ENCODE measurements around the gene ZNF469. TPM values are rescaled to one million over a fixed set of nuclear protein-coding genes. Genes with fewer than 3 reads are reported as not detected.

Gene ZNF469
- total RNA-seq, 1 donor from 2014 or later: 1.5 TPM

DNA sequence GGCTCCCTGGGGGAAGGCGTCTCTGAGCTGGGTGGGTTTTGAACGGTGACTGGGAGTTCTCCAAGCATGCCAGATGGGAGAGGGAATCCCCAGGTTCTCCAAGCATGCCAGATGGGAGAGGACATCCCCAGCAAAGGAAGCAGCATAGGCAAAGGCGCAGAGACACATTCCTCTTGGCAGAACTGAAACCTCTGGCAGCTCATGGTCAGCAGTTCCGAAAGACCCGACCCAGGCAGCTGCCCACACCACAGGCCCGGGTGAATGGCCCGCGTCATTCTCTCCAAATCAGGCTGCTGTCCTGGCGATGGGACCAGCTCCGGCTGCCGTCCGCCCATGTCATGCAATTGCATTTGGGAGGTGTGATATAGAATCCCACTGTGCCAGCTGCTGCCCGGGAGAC is 8.0 kb downstream of the ZNF469 start:
- no peak for DNase-seq (ENCODE audit: low read depth)

DNA sequence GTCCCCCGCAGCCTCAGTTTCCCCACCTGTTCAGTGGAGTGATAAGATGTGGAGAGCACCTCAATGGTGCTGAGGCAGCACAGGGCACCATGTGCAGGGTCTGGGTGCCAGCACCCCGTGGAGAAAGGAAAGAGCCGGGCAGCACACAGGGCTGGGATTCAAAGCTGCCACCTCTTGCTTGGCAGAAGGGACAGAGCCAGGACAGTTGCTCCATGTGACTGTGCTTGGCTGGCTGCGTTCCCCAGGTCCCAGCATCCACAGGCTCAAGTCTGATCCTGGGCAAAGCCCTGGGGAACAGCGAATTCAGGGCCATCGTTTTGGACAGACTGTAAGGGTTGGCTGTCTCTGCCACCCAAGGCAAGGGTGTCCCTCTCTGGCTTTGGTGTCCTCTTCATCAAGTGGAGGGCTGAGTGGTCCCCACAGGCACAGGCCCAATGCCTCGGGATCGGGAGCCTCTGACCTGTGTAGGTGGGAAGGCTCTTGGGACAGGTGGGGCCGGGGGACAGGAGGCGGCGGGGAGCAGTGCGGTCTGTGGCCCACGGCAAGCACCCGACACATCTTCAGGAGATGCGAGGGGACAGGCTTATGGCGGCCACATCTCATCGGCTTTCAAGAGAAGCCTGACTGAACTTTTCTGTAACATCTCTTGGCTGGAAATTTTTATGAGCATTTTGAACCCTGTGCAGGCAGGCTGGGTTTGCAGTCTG is 8.5 kb downstream of the ZNF469 start:
- no peak for DNase-seq (ENCODE audit: low read depth)

DNA sequence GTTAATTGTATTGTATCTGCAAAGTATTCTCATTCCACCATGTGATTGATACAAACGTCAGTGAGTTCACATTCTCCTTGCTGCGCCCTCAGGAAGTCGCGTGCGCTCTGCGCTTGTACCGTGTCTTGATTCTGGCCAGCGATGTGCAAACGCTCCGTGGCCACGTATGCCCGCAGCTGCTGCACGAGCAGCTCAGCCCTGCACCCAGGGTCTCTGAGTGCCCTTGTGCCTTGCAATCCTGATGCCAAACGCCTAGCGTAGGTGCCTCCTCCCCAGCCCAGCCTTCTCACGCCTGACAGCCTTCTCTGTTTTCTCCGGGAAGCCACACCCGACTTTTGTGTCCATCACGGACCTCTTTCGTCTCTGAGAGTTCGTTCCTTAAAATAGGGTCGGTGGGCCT is 9.4 kb downstream of the ZNF469 start:
- DNase-seq (ENCODE audit: low read depth): no peak

DNA sequence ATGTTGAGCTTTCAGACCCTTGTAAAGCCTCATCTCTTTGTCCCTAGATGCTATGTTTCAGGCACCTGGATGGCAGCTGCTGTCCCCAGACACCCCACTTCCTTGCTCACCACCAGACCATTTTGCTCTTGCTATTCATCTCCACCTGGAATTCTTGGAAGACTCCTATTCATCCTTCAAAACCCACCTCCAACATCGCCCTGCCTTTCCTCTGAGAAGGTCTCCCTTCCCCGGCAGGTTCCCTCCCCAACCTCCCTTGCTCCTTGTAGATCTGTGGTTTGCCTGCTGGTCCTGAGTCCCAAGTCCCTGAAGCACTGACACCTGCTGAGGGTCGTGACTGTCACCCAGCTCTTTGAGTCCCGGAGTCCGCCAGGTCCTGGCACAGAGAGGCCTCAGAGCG is 9.9 kb downstream of the ZNF469 start:
- DNase-seq (ENCODE audit: low read depth): no peak

DNA sequence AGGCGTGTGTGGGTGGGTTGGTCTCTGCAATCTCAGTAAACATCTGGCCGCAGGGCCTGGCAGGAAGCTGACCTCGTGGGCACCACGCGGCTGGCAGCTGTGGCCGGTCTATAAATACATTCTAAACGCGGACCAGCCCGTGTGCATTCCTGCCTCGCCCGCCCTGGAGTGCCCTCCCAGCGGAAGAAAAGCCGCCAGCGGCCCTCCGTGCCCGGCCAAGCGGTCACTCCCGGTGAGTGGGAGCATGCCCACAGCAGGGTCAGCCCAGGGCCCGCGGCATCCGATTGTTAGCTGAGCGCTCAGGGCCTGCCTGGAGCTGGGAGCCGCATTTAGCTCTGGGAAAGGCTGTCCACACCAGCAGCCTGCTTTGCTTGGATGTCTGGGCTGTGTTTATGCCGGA is 10.3 kb downstream of the ZNF469 start:
- DNase-seq (ENCODE audit: low read depth): peak; percentile 95

DNA sequence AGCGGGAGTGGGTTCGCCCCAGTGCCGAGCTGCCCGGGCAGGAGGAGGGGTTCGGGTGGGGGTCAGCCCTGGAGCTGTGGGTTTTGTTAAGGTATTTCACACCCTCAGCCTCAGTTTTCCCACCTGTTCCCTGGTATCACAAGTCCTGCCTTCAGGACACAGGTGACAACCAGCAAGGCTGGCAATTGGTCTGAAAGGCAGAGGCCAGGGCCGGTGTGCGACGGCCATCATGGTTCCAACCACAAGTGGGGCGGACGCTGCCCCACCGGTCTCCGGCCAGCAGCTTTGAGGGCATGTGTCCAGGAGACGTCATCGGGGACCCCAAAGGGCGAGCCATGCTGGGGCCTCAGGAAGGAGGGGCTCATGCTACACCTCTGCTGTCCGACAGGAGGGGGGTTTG is 10.8 kb downstream of the ZNF469 start:
- DNase-seq (ENCODE audit: low read depth): no peak

DNA sequence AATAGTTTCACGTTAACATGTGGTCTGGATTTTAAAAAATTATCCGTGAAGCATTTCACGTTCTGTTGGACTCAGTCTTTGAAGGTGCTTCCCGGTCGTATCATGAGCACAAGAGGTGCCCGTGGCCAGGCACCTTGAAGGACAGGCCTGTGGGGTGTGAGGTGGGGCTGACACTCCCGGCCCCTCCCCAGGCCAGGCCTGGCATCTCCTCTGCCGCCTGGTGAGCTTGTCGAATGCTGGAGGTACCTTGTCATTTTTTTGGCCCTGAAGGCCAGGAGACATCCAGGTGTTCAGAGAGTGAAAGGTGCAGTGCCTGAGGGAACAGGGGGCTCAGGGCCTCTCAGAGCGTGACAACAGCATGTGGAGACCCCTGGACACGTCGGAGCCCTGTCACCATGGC is 11.7 kb downstream of the ZNF469 start:
- DNase-seq (ENCODE audit: low read depth): no peak

DNA sequence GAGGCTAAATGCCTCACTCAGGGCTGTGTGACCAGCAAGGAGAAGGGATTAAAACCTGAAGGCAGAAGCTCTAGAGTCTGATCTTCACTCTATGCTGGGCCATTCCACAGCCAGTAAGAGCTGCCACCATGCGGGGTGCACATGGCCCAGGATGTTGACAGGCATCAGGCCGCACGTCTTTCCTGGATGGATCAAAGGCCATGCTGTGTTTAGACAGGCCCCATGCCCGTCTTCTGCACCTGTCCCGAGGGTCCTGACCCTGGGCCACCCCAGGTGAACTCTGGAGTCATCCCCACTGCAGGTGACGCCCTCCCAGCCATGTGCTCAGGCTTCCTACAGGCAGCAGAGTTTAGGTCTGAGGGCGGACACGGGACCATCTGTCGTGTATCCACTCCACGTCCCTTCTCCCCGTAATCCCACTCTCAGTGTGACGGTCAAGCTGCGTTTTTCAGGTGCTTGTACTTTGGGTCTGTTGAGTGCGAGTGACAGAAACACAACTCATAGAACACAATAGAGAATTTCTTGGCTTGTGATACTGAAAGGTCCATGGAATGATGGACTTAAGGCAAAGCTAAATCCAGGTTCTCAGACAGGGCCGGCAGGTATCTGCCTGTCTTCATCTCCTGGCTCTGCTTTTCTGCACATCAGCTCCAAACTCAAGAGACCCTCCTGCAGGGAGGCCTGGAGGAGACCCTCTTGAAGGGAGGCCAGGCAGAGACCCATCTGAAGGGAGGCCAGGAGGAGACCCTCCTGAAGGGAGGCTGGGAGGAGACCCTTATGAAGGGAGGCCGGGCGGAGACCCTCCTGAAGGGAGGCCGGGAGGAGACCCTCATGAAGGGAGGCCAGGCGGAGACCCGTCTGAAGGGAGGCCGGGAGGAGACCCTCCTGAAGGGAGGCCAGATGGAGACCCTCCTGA is 13.2 kb downstream of the ZNF469 start:
- DNase-seq (ENCODE audit: low read depth): no peak

DNA sequence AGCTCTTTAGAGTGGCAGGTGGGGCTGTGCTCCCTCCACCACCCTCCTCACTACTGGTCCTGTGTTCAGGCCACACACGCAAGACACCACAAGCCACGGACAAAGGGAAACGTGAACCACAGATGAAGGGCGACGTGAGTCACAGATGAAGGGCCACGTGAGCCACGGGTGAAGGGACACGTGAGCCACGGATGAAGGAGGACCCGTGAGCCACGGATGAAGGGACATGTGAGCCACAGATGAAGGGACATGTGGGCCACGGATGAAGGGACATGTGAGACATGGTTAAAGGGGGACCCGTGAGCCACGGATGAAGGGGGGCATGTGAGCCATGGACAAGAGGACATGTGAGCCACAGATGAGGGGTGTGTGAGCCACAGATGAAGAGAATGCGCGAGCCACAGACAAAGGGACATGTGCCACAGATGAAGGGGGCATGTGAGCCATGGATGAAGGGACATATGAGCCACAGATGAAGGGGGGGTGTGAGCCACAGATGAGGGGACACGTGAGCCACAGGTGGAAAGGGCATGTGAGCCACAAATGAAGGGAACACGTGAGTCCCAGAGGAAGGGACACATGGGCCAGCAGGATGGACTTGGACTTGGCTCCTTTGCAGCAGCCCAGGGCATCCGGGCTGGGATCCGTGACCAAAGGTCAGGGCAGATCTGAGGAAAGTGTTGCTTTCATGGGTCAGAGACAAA is 15.6 kb downstream of the ZNF469 start:
- DNase-seq (ENCODE audit: low read depth): no peak

DNA sequence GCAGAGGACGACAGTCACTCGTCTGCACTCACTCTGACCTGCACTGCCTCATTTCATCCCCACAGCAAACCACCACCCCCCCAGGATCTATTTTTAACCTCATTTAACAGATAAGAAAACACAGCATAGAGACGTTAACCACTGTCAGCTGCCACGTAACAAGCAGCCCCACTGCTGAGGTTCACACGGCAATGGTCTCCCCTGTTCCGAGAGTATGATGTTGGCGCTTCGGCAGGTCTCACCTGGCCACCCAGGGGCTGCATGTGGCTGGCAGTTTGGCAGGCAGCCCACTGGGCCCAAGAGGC is 16.1 kb downstream of the ZNF469 start:
- no peak for DNase-seq (ENCODE audit: low read depth)

DNA sequence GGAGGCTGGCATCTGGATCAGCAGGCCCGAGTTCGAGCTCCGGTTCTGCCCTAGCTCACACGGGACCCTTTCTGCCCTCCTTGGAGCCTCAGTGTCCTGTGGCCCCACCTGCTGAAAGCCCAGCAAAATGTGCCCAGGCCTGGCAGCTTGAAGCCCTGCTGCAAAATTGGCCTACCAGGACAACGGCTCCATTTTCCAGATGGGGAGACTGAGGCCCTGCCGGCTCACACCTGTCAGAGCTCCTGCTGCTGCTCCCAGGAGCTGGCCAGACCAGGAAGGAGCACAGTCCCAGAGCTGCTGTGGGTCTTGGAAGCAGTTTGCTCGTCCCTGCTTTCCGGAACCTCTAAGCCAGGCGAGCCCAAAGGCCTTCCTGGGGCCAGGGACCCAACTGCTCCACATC is 17.4 kb downstream of the ZNF469 start:
- no peak for DNase-seq (ENCODE audit: low read depth)

DNA sequence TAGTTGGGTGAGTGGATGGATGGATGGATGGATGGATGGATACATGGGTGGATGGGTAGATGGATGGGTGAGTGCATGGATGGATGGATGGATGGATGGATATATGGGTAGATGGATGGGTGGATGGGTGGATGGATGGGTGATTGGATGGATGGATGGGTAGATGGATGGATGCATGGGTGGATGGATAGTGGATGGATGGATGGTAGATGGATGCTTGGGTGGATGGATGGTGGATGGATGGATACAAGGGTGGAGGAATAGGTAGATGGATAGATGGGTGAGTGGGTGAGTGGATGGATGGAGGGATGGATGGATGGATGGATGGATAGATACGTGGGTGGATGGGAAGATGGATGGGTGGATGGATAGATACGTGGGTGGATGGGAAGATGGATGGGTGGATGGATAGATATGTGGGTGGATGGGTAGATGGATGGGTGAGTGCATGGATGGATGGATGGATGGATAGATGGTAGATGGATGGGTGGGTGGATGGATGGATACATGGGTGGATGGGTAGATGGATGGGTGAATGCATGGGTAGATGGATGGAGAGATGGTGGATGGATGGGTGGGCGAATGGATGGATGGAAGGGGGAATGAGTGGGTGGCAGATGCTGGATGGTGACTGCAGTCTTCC is 19.0 kb downstream of the ZNF469 start:
- no peak for DNase-seq (ENCODE audit: low read depth)

DNA sequence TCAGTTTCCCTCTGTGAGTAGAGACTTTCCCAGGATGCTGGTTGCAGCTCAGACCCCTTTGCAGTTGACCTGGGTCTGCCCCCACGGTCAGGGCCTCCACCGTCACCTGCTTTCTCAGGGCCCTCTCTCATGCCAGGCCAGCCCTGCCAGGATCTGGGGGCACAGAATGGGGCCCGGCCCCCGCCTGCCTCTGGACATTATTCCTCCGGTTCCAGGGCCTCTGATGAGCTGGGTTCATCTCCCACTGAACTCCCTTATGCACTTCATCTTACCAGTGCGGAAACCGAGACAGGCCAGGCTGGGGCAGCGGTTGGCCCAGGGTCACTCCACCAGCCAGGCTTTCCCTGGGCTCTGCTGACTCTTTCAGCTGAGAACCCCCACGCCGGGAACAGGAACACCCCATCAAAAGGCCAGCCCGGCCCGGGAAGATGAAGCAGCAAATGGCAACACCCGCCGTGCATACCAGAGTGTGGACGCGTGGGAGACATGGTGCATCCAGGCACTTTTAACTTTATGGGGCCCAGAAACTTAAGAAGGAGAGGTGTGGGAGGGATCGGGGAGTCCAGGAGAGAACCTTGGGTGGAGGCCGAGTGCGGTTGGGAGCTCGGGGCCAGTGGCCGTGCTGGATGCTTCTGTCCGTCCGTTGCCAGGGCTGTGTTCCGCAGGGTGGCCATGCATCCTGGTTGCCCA is 19.9 kb downstream of the ZNF469 start:
- no peak for DNase-seq (ENCODE audit: low read depth)

DNA sequence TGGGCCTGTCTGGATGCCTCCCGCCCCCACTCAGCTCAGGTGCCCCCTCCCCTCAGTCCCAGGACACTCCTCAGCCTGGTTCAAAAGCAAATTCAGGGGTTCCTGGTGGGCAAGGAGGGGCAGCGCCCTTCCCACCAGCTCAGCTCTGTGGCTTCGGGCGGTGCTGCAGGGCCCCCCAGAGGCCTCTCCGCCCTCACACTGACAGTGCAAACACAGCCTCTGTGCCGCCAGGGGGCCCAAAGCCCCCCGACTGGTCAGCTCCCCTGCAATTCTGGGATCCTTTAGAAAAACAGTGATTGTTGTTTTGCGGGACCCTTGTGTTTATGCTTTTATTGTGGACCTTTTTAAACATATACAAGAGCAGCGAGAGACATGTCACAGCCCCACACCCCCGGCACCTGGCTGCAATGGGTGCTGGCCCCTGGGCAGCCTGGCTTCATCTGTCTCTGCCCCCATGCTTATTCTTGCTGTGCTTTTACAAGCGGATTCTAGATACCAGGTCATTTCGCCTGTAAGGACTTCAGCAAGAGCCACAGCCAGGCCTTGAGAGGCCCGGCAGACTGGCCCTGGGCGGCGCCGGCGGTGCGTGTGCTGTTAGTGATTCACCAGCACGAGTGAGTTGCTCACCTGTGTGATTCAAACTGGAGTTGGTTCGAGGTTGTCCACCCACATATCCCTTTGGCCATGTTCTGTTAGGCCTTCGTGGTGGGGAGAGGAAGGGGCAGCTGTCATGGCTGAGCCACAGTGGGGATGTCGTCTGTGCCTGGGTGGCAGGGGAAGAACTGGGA is 21.2 kb downstream of the ZNF469 start:
- peak; percentile 32 for DNase-seq (ENCODE audit: low read depth)

DNA sequence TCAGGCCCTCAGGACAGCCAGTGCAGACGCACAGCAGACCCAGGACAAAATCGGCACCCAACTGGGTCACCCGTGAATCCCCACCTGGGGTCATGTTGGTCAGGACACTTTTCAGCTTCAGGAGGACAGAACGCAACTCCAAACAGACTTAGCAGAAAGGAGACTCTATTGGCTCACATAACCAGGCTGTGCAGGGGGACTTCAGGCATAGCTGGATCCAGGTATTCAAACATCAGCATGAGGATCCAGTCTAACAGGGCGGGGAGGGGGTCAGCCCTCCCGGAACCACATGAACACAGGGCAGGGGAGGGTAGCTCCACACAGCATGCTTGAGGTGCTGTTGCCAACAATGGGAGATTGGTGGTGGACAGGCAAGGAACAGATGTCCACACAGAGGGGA is 22.0 kb downstream of the ZNF469 start:
- DNase-seq (ENCODE audit: low read depth): no peak

DNA sequence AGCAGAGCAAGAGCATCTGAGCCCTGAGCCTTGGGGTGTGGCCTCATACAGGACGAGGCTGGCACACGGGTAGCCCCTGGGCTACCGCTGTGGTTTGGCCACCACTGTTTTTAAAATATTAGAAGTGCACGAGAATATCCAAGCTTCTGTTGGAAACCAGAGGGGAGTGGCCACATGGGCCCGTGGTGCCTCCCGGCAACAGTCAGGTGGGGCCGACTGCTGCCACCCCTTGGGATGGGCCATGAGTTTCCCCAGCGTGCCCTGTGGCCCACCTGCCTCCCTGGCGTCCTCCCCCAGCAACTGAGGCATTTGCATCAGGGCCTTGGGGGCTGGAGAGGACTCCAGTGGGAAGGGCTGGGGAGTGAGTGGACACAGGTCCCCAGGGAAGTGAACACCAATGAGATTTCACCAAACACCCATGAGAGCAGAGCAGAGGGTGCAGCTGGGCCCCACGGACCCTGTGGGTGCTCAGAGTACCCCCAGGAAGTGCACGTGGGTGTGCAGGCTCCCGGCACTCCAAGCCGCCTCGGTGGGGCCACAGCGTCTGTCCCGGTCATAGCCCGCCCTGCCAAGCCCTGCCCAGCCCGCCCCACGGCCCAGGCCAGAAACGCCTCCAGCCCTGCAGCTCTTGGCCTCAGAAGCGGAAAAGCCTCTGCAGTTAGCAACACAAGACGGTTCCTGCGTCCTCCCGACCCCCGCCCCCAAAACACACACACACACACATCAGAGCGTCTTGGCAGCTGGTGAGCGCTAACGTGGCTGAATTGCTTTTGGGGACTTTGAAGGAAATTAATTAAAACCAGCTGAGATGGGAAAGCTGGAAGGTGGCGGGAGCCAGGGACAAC is 22.7 kb downstream of the ZNF469 start:
- DNase-seq (ENCODE audit: low read depth): no peak

DNA sequence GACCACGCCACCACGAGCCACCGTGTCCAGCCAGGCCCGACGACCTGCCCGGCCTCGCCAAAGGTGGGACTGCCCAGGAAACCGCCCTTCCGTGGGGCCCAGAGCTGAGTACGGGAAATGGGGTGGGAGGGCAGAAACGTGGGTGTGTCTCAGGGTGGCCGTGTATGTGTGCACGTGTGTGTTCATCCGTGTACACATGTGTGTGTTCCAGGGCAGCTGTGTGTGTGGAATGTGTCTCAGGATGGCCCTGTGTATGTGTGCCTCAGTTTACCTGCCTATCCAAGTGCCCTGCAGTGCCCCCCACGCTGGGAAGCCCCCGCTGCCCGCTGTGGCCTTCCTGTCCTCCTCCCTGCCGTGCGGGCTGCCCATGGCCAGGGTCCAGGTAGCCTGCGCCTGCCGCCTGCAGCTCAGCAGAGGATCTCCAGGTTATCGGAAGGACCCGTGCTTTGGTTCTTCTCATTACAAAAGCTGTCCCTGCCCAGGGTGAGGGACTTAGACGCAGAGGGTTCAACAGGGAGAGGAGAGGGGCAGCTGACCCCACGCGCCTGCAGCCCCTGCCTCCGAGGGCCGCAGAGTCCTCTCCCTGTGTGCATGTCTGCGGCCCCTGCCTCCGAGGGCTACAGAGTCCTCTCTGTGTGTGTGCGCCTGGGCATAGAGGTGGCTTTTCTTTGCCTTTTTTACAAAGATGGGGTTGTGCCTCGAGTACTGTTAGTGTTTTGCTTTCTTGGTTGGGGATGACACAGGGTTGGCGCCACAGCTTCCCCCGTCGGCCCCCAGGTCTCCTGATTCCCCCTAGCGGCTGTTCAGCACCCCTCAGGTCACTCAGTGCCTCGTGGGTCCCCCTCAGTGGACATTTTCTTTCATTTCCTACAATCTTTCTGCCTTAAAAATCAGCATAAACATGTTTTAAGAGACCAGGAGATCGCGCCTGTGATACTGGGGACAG is 23.6 kb downstream of the ZNF469 start:
- no peak for DNase-seq (ENCODE audit: low read depth)

DNA sequence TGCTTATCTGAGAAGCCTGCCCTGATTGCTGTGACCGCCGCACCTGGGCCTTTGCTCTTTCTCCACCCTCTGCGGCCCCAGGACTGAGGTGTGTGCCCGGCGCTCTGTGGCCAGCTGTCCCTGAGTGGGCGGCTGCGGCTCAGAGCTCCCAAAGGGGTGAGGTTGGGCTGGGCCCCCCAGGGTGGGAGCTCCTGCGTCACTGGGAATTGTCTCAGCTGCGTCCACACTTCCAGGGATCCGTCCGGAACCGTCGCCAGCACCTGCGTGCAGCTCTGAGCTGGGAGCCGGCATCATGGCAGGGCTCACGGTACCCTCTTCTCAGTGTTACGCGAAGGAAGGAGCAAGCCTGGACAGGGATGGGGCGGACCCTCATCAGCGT is 24.3 kb downstream of the ZNF469 start:
- no peak for DNase-seq (ENCODE audit: low read depth)
